ENCODE results near the gene RANGRF.

Gene RANGRF

GRCh38 chr17:8339540-8339939 is 51.1 kb downstream of the RANGRF start, which contains the start of gene ODF4:
ODF4 (plus strand) TSS chr17:8339840; CDS start chr17:8340052, 212 bp downstream.
- DNase-seq (ENCODE audit: low spot score): no peak
- no peak within 1 kb of the TSS for H3K27ac ChIP-seq
- ChIA-PET CTCF (no interaction called here), POLR2A (ENCODE audit: low non-redundant PET) (interaction anchor here (0.5 kb wide), 1 partner anchor 92 kb away, joined by 3 read pairs; no protein-coding TSS in a partner anchor)
- no peak for TF ChIP-seq CTCF (conservative IDR thresholded peaks at IDR 0.05; ENCODE audit: low read depth)
